HTR-8/SVneo (cell line): Measurements from ENCODE around the gene RBM48.
"Not testable (repeated sequence)": the region's sequence is repeated elsewhere in the genome, so short reads cannot be mapped to it uniquely, and the experiment has no call there.

Source experiments
- DNase-seq: peaks from one replicate; pipeline ENCODE4 v3.0.0; 2011; ENCODE audit warnings: low spot score, mixed read lengths; ENCODE audit not compliant: insufficient read length
- FAIRE-seq: peaks from 2 replicates; lab custom pipeline; 2011; peaks lifted over from hg19 to GRCh38; lab: Jason Lieb, UNC

RBM48 gene

GRCh38 chr7:92534572-92534971 lies 6.0 kb downstream of the RBM48 start:
- DNase-seq, result no peak
- FAIRE-seq, result no peak

GRCh38 chr7:92543542-92543941 lies 14.9 kb downstream of the RBM48 start:
- not testable (repeated sequence) for FAIRE-seq, DNase-seq

GRCh38 chr7:92545116-92545515 lies 16.5 kb downstream of the RBM48 start:
- not testable (repeated sequence) for FAIRE-seq, DNase-seq

GRCh38 chr7:92546856-92547497 lies 18.4 kb downstream of the RBM48 start:
- FAIRE-seq (no peak), DNase-seq (no peak)

- no peak for DNase-seq
- FAIRE-seq, result no peak
These were observed 19.0 kb downstream of the RBM48 start for GRCh38 chr7:92547579-92547978.

GRCh38 chr7:92550194-92550593 lies 21.6 kb downstream of the RBM48 start:
- no peak for DNase-seq
- FAIRE-seq, result no peak

GRCh38 chr7:92557249-92557648 lies 28.7 kb downstream of the RBM48 start:
- no peak for FAIRE-seq

GRCh38 chr7:92557808-92558362 lies 29.3 kb downstream of the RBM48 start:
- FAIRE-seq (no peak), DNase-seq (no peak)

More at GRCh38 chr7:92557249-92557648, 28.7 kb downstream of the RBM48 start:
- no peak for DNase-seq

GRCh38 chr7:92560602-92561001 lies 32.0 kb downstream of the RBM48 start:
- no peak for FAIRE-seq
- DNase-seq, result no peak

- no peak for DNase-seq
- FAIRE-seq, result no peak
These were observed 34.8 kb downstream of the RBM48 start for GRCh38 chr7:92563345-92563744.

- no peak for FAIRE-seq
- DNase-seq, result no peak
These were observed 38.9 kb downstream of the RBM48 start for GRCh38 chr7:92567460-92567859.

GRCh38 chr7:92569137-92569536 lies 40.5 kb downstream of the RBM48 start:
- FAIRE-seq, result no peak
- no peak for DNase-seq

- DNase-seq (no peak), FAIRE-seq (no peak)
These were observed 47.7 kb downstream of the RBM48 start for GRCh38 chr7:92576296-92576695.

- FAIRE-seq (no peak), DNase-seq (no peak)
These were observed 54.4 kb downstream of the RBM48 start for GRCh38 chr7:92582948-92583347.

- no peak for DNase-seq
- no peak for FAIRE-seq
These were observed 56.4 kb downstream of the RBM48 start for GRCh38 chr7:92584953-92585352.

- FAIRE-seq, result no peak
- DNase-seq, result no peak
These were observed 57.8 kb downstream of the RBM48 start for GRCh38 chr7:92586403-92586802.

GRCh38 chr7:92586841-92587240 lies 58.2 kb downstream of the RBM48 start:
- DNase-seq (no peak), FAIRE-seq (no peak)
